CD4-positive, alpha-beta T cell (primary cell): ENCODE results near the gene SLC10A1. TPM values are rescaled to one million over a fixed set of nuclear protein-coding genes. Genes with fewer than 3 reads are reported as not detected.

ENCODE experiments used
- ATAC-seq: fragments of 200-7000 bp; cut with Tn5 transposase; one replicate; pipeline ENCODE4 v1.10.0; 2022; ENCODE audit warnings: mild to moderate bottlenecking; ENCODE audit not compliant: poor library complexity
- CTCF ChIA-PET: fragments of 350-600 bp; sonication (Branson Sonifier 250); formaldehyde crosslinking; loops from one replicate; lab custom pipeline; 2021; ENCODE audit warnings: antibody characterized with exemption, inconsistent platforms; lab: Charles Lee
- POLR2A ChIA-PET: fragments of 350-600 bp; sonication (Branson Sonifier 250); formaldehyde crosslinking; loops from one replicate; lab custom pipeline; 2021; ENCODE audit warnings: antibody characterized with exemption, inconsistent platforms; lab: Charles Lee
- DNase-seq, 14 experiments: peaks; one replicate each; pipeline ENCODE4 v3.0.0-alpha.2; 2013 to 2020; ENCODE audit warnings: mixed read lengths in 2 of 14
- H3K27ac ChIP-seq, 2 donors: one replicate each; pipeline versions ENCODE4 v1.5.1 to v1.7.0; 2013; ENCODE audit warnings: low read length in 2 of 2, low read depth in 1 of 2, mild to moderate bottlenecking in 1 of 2
- H3K27me3 ChIP-seq, 2 experiments: 1 replicate in 1 of 2; 2 replicates in 1 of 2; pipeline versions ENCODE4 v1.6.1 to v1.7.0; 2013; ENCODE audit warnings: low read length in 2 of 2, control low read depth in 1 of 2, mild to moderate bottlenecking in 1 of 2, moderate library complexity in 1 of 2; ENCODE audit not compliant: insufficient read depth in 2 of 2, control insufficient read depth in 1 of 2
- H3K36me3 ChIP-seq: one replicate; pipeline ENCODE4 v1.6.1; 2013; ENCODE audit warnings: low read length, control low read depth; ENCODE audit not compliant: insufficient read depth
- H3K4me1 ChIP-seq: one replicate; pipeline ENCODE4 v1.6.1; 2013; ENCODE audit warnings: low read length, control low read depth; ENCODE audit not compliant: insufficient read depth
- H3K4me3 ChIP-seq: one replicate; pipeline ENCODE4 v1.5.1; 2013; ENCODE audit warnings: mild to moderate bottlenecking, low read length, moderate library complexity
- H3K9me3 ChIP-seq, 2 experiments: 1 replicate in 1 of 2; 2 replicates in 1 of 2; pipeline versions ENCODE4 v1.6.1 to v1.7.0; 2013; ENCODE audit warnings: low read length in 2 of 2, mild to moderate bottlenecking in 2 of 2, control low read depth in 1 of 2, moderate library complexity in 1 of 2; ENCODE audit not compliant: control insufficient read depth in 1 of 2, insufficient read depth in 1 of 2
- H3K27ac Mint-ChIP-seq: one replicate; pipeline ENCODE4 v1.8.0; 2020; ENCODE audit warnings: mixed read lengths
- H3K27me3 Mint-ChIP-seq: one replicate; pipeline ENCODE4 v1.8.0; 2021; ENCODE audit warnings: mixed read lengths
- H3K36me3 Mint-ChIP-seq: one replicate; pipeline ENCODE4 v1.8.0; 2021; ENCODE audit warnings: low read depth, mixed read lengths
- H3K4me1 Mint-ChIP-seq: one replicate; pipeline ENCODE4 v1.8.0; 2021; ENCODE audit warnings: low read depth, mixed read lengths
- H3K4me3 Mint-ChIP-seq: one replicate; pipeline ENCODE4 v1.8.0; 2020; ENCODE audit warnings: mild to moderate bottlenecking, mixed read lengths
- H3K9me3 Mint-ChIP-seq: one replicate; pipeline ENCODE4 v1.8.0; 2020; ENCODE audit warnings: mixed read lengths
- intact Hi-C, 2 experiments: fragments of 100-400 bp; cut with DNase I in 1 of 2; cut with micrococcal nuclease in 1 of 2; formaldehyde crosslinking; loops; one replicate each; pipeline versions ENCODE4 v1.15.1 to v1.9.0; 2023 to 2025; cut with DNase I, micrococcal nuclease
- total RNA-seq, 174 experiments: library from RNA in 2 of 174; stranded (reverse) in 2 of 174; gene quantifications; one replicate each; pipeline ENCODE4 v1.2.3 and lab custom pipeline; 2021 to 2026
- TF ChIP-seq, protein P1 (sequence below): fragments of 200-600 bp; IDR thresholded peaks from one replicate; pipeline ENCODE4 v1.8.0; 2022; ENCODE audit warnings: antibody characterized with exemption, mild to moderate bottlenecking

Gene SLC10A1
- total RNA-seq, 2 experiments from 2014 or later = not detected

DNA sequence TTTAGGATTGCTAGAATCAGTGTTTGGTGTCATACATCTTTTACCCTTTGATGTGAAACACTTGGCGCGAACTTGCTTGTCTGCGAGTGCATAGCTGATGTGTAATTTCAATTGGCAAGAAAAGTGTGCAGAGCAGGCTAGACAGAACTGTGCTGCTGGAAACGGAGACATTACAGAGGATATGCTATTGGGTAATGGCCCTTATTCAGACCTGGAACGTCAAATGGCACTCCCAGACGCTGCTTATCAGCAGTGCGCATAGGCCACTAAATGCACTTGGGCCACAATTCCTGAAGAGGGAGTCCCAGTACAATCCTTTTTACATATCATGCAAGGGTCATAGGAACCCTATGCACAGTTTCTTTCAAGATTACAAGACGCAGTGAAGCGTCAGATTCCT, 15.7 kb upstream of the SLC10A1 start:
- ChIA-PET POLR2A (no interaction called here), CTCF (no interaction called here)
- Histone ChIP-seq H3K9me3 (no peaks in the 10 kb centered on the region), H3K4me3 (no peak overlapping the region), H3K27ac (no peak overlapping the region), H3K36me3 (no peaks in the 10 kb centered on the region), H3K27me3 (no peaks in the 10 kb centered on the region), H3K4me1 (no peaks in the 10 kb centered on the region)
- DNase-seq = no peak
- intact Hi-C loops = loop anchor here in 1 of 2 experiments (10.0 kb wide), 1 partner anchor 902 kb away; no protein-coding TSS in a partner anchor
- Mint-ChIP-seq H3K9me3 (no peaks in the 10 kb centered on the region), H3K36me3 (no peaks in the 10 kb centered on the region), H3K27ac (no peak overlapping the region), H3K27me3 (peaks cover 8% of the 10 kb centered on the region), H3K4me1 (no peaks in the 10 kb centered on the region), H3K4me3 (no peak overlapping the region)
- TF ChIP-seq, protein P1, sequence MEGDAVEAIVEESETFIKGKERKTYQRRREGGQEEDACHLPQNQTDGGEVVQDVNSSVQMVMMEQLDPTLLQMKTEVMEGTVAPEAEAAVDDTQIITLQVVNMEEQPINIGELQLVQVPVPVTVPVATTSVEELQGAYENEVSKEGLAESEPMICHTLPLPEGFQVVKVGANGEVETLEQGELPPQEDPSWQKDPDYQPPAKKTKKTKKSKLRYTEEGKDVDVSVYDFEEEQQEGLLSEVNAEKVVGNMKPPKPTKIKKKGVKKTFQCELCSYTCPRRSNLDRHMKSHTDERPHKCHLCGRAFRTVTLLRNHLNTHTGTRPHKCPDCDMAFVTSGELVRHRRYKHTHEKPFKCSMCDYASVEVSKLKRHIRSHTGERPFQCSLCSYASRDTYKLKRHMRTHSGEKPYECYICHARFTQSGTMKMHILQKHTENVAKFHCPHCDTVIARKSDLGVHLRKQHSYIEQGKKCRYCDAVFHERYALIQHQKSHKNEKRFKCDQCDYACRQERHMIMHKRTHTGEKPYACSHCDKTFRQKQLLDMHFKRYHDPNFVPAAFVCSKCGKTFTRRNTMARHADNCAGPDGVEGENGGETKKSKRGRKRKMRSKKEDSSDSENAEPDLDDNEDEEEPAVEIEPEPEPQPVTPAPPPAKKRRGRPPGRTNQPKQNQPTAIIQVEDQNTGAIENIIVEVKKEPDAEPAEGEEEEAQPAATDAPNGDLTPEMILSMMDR = no peak
- ATAC-seq = no peak

DNA sequence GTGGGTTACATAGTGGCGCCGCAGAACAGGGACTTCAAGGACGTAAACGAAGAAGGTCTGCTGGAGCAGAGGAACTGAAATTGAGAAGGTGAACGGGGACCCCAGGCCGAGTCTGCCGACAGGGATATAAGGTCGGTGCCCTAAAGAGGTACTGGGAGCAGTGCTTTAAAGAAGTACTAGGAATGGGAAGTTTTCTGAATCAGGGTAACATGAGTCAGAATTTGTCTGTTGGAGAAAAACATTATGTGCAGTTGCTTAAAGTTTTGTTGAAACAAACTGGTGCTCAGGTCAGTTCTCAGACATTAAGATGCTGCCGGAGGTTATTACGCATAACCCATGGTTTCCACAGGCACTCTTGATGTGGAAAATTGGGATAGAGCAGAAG, 14.8 kb upstream of the SLC10A1 start:
- ChIA-PET CTCF (no interaction called here), POLR2A (no interaction called here)
- DNase-seq (no peak), ATAC-seq (no peak)
- Histone ChIP-seq H3K36me3 (no peaks in the 10 kb centered on the region), H3K4me3 (no peak overlapping the region), H3K27me3 (no peaks in the 10 kb centered on the region), H3K27ac (no peak overlapping the region), H3K9me3 (no peaks in the 10 kb centered on the region), H3K4me1 (no peaks in the 10 kb centered on the region)
- Mint-ChIP-seq H3K4me1 (no peaks in the 10 kb centered on the region), H3K4me3 (no peak overlapping the region), H3K27ac (no peak overlapping the region), H3K36me3 (no peaks in the 10 kb centered on the region), H3K9me3 (no peaks in the 10 kb centered on the region), H3K27me3 (peaks cover 8% of the 10 kb centered on the region)
- intact Hi-C loops = loop anchor here in 1 of 2 experiments (10.0 kb wide), 1 partner anchor 903 kb away; no protein-coding TSS in a partner anchor
- TF ChIP-seq, protein P1 = no peak

DNA sequence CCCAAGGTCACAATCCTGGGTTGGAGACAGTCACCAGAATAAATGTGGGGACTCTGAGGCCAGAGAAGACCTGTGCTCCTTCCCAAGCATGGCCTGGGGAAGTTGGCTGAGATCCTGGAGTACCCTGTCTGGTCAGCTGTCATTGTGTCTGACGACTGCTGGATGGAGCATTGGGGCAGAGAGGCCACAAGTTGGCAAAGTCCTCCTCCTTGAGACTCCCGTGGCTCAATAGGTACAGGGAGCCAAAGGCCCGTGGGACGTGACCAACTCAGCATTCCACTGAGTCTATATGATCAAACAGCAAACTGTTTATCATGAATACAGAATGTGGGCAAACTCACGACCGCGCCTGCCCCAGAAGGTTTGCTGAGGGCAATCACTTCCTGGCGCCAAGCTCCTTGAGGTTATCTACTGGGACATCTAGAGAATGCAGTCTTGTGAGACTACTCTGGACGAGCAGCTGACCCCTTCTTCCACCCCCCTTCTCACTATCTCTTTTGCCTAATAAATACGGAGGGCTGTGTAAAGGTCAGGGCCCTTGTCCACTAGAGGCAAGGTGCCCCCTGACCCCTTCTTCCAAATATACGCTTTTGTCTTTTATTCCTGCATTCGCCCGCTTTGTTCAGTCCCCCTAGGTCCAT, 14.3 kb upstream of the SLC10A1 start:
- CTCF ChIA-PET = no interaction called here
- Histone ChIP-seq H3K9me3 (no peaks in the 10 kb centered on the region), H3K36me3 (no peaks in the 10 kb centered on the region), H3K4me1 (no peaks in the 10 kb centered on the region), H3K4me3 (no peak overlapping the region), H3K27me3 (no peaks in the 10 kb centered on the region), H3K27ac (no peak overlapping the region)
- TF ChIP-seq, protein P1 = no peak
- POLR2A ChIA-PET = no interaction called here
- intact Hi-C loops = loop anchor here in 1 of 2 experiments (10.0 kb wide), 1 partner anchor 903 kb away; no protein-coding TSS in a partner anchor
- DNase-seq (no peak), ATAC-seq (no peak)
- H3K27ac Mint-ChIP-seq = no peak overlapping the region
- H3K4me3 Mint-ChIP-seq = no peak overlapping the region
- H3K27me3 Mint-ChIP-seq = peaks cover 8% of the 10 kb centered on the region
- no peaks in the 10 kb centered on the region for H3K36me3 Mint-ChIP-seq
- H3K4me1 Mint-ChIP-seq = no peaks in the 10 kb centered on the region
- no peaks in the 10 kb centered on the region for H3K9me3 Mint-ChIP-seq
